Esophagus squamous epithelium (tissue), 5 donors: Measurements from ENCODE around the gene RUSF1. TPM values are rescaled to one million over a fixed set of nuclear protein-coding genes. Genes with fewer than 3 reads are reported as not detected.

ENCODE experiments used
- DNase-seq: peaks from one replicate; lab custom pipeline; 2025; lab: John Stamatoyannopoulos, UW
- H3K27ac ChIP-seq, 4 donors: fragments of 200-600 bp; sonication (generic); one replicate each; pipeline ENCODE4 v1.5.1; 2016 to 2019; ENCODE audit warnings: mild to moderate bottlenecking in 1 of 4
- H3K27me3 ChIP-seq, 4 donors: fragments of 200-600 bp; sonication (generic); 1 replicate in 3 of 4; 2 replicates in 1 of 4; pipeline versions ENCODE4 v1.5.1 to v1.6.0; 2017 to 2021; ENCODE audit warnings: antibody characterized with exemption in 1 of 4
- H3K36me3 ChIP-seq, 3 donors: fragments of 200-600 bp; sonication (generic); one replicate each; pipeline ENCODE4 v1.5.1; 2016 to 2019
- H3K4me1 ChIP-seq, 3 donors: fragments of 200-600 bp; sonication (generic); one replicate each; pipeline ENCODE4 v1.5.1; 2017 to 2019
- H3K4me3 ChIP-seq, 4 donors: fragments of 200-600 bp; sonication (generic); 1 replicate in 3 of 4; 2 replicates in 1 of 4; pipeline ENCODE4 v1.5.1; 2016 to 2019; ENCODE audit warnings: mild to moderate bottlenecking in 2 of 4, moderate library complexity in 1 of 4
- H3K9me3 ChIP-seq, 3 donors: fragments of 200-600 bp; sonication (generic); one replicate each; pipeline ENCODE4 v1.5.1; 2016 to 2019
- CTCF ChIP-seq, 6 experiments: fragments of 450-650 bp in 4 of 6; fragments of 200-600 bp in 2 of 6; sonication (generic) in 2 of 6; IDR thresholded peaks; one replicate each; pipeline ENCODE4 v1.5.1; 2016 to 2019; ENCODE audit warnings: antibody characterized with exemption in 6 of 6, mild to moderate bottlenecking in 4 of 6, moderate library complexity in 4 of 6
- POLR2A ChIP-seq, 4 donors: fragments of 450-650 bp; IDR thresholded peaks; one replicate each; pipeline ENCODE4 v1.6.1; 2017; ENCODE audit warnings: antibody characterized with exemption in 4 of 4, mild to moderate bottlenecking in 4 of 4, moderate library complexity in 3 of 4
- WGBS, 2 donors: methylation state at CpG; one replicate each; pipeline ENCODE4 v1.1.5; 2018; 5-methylcytosine and 5-hydroxymethylcytosine counted together
- intact Hi-C: fragments of 100-400 bp; cut with DNase I; formaldehyde crosslinking; loops from one replicate; pipeline ENCODE4 v1.15.0; 2022
- total RNA-seq, 4 donors: library from RNA; depleted of rRNA; stranded (reverse); fragments of >200 nt; gene quantifications; one replicate each; pipeline ENCODE4 v1.1.0, GENCODE V29; 2016
- donor health status: DM: yes; HTN: yes; CAD: no.

The RUSF1 gene
- total RNA-seq, 4 donors from 2014 or later: 33.7 to 52.3 (median 39.1) TPM

GRCh38 chr16:31529937-31530312 lies 21.7 kb upstream of the RUSF1 start:
- H3K36me3 ChIP-seq: no peaks in the 10 kb centered on the region
- intact Hi-C loops: no loop called here
- H3K4me3 ChIP-seq: peak overlapping the region; percentile 14 to 64 (median 40)
- H3K27ac ChIP-seq: no peak overlapping the region
- no peak for DNase-seq
- H3K4me1 ChIP-seq: peaks cover 0 to 19% (median 3%) of the 10 kb centered on the region in 3 donors
- H3K9me3 ChIP-seq: no peaks in the 10 kb centered on the region
- H3K27me3 ChIP-seq: peaks cover 0 to 69% (median 0%) of the 10 kb centered on the region in 4 donors
- WGBS, 2 donors: 20 to 34% methylated on average over 8 to 9 of the region's 17 CpGs
- TF ChIP-seq CTCF (IDR thresholded peaks at IDR 0.05): no peak
- TF ChIP-seq POLR2A (IDR thresholded peaks at IDR 0.05): no peak

GRCh38 chr16:31529108-31529936 lies 21.1 kb upstream of the RUSF1 start:
- H3K27ac ChIP-seq: no peak overlapping the region
- 5 to 28% methylated on average over 6 to 29 of the region's 52 CpGs for WGBS, 2 donors
- no peak for TF ChIP-seq POLR2A (IDR thresholded peaks at IDR 0.05)
- no peak for TF ChIP-seq CTCF (IDR thresholded peaks at IDR 0.05)
- H3K27me3 ChIP-seq: peaks cover 0 to 68% (median 0%) of the 10 kb centered on the region in 4 donors
- H3K4me1 ChIP-seq: peaks cover 0 to 19% (median 3%) of the 10 kb centered on the region in 3 donors
- H3K4me3 ChIP-seq: peak overlapping the region; percentile 14 to 64 (median 40)
- intact Hi-C loops: no loop called here
- no peak for DNase-seq
- no peaks in the 10 kb centered on the region for H3K36me3 ChIP-seq
- no peaks in the 10 kb centered on the region for H3K9me3 ChIP-seq

DNA sequence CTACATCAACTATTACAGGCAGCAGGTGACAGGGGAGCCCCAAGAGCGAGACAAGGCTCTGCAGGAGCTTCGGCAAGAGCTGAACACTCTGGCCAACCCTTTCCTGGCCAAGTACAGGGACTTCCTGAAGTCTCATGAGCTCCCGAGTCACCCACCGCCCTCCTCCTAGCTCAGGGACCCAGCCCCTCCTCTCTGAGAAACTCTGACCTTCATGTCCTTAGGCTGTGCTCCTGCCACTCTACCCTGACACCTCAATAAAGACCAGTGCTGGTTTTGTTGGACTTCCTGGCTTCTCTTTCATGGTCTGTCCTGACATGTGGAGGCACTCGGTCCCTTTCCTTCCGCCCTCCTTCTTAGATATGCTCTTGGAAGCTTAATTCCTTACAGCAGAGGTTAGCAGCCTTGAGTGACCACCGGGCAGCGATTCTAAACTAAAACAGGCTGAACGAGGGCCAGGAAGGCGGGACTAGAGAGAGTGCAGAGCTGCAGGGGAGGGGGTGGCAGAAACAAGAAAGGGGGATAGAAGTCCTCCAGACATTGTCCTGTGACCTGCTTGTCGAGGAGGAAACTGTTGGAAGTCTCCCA lies 20.4 kb upstream of the RUSF1 start:
- Histone ChIP-seq H3K4me1 (peaks cover 0 to 19% (median 3%) of the 10 kb centered on the region in 3 donors), H3K27ac (no peak overlapping the region), H3K9me3 (no peaks in the 10 kb centered on the region), H3K4me3 (peak overlapping the region in 3 of 4 donors; percentile 32 to 64 (median 47)), H3K36me3 (no peaks in the 10 kb centered on the region), H3K27me3 (peaks cover 0 to 66% (median 0%) of the 10 kb centered on the region in 4 donors)
- WGBS, 2 donors: 37 to 44% methylated on average over 7 to 10 of the region's 11 CpGs
- DNase-seq: no peak
- intact Hi-C loops: no loop called here
- TF ChIP-seq CTCF (IDR thresholded peaks at IDR 0.05): no peak
- no peak for TF ChIP-seq POLR2A (IDR thresholded peaks at IDR 0.05)

DNA sequence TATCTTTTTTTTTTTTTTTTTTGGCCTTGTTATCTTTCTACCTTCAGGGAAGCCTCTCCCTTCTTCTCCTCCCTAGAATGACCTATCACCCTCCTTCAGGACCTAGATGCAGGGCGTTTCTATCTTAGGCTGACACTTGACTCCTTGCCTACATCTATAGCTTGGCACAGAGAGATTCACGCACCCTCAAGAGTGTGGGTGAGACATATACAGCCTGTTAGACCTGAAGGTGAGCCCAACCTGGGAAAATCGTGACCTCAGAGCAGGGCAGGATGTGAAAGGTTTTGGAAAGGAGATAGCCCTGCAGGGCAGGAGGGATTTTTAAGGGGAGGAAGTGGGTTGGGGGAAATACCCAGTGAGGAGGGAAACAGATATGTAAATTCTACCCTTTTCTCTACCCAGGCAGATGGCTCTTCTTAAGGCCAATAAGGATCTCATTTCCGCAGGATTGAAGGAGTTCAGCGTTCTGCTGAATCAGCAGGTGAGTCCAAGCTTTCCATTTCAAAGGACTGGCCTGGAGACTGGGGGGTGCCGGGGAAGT lies 19.6 kb upstream of the RUSF1 start, which contains the start of gene AHSP:
Gene AHSP (plus strand): TSS at position 167 of the 541 bp plus-strand sequence. CDS start 240 bp downstream, at position 407.
- H3K4me1 ChIP-seq: peaks cover 0 to 19% (median 3%) of the 10 kb centered on the region in 3 donors
- H3K4me3 ChIP-seq: peak within 1 kb of the TSS in 2 of 4 donors; percentile 47 to 64

More for the DNA sequence above, 19.6 kb upstream of the RUSF1 start, which contains the start of gene AHSP:
- intact Hi-C loops: no loop called here
- H3K9me3 ChIP-seq: no peaks in the 10 kb centered on the region
- DNase-seq: no peak
- H3K27ac ChIP-seq: no peak within 1 kb of the TSS
- no peaks in the 10 kb centered on the region for H3K36me3 ChIP-seq
- TF ChIP-seq CTCF (IDR thresholded peaks at IDR 0.05): no peak
- no peak for TF ChIP-seq POLR2A (IDR thresholded peaks at IDR 0.05)
- 55 to 59% methylated on average over 5 to 6 of the region's 6 CpGs for WGBS, 2 donors
- H3K27me3 ChIP-seq: peaks cover 0 to 58% (median 0%) of the 10 kb centered on the region in 4 donors
